ENCODE data around the gene CNOT3. TPM values are rescaled to one million over a fixed set of nuclear protein-coding genes. Genes with fewer than 3 reads are reported as not detected.
"Not testable (repeated sequence)": the region's sequence is repeated elsewhere in the genome, so short reads cannot be mapped to it uniquely, and the experiment has no call there.

The CNOT3 gene
- total RNA-seq, 1 experiment from 2014 or later: 30.3 TPM

DNA sequence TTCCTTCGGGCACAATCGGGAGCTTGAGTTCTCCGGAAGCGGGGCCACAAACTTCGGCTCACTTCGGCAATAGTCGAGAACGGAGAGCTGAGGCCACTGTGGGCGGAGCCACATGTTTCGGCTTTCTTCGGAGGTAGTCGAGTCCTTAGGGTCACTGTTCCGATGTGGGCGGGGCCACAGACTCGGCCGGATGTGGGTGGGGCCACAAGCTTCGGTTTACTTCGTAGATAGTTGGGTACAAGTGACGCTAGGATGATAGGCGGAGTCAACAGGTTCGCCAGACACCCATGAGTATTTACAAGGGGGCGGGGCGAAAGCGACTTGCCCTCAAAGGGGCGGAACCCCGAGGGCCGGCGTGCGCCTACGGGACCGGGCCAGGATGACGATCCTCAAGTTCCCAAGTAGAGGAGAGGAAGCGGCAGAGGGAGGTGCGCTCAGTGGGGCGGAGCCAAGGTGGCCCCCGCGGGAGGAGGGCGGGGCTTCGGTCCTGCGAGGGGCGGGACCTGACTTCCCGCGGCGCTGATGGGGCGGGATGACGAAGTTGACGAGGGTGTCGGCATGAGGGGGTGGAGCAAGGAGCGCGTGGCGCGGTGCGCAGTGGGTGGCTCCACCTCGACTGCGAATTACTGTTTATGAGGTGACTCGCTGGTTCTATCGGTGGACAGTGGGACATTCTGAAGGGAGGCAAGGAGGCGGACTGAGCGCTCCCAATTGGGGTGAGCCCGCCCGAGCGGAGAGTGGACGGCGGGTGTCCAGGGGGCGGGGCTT is 52.4 kb downstream of the CNOT3 start:
- peak; percentile 100 for DNase-seq (ENCODE audit: low read depth)

DNA sequence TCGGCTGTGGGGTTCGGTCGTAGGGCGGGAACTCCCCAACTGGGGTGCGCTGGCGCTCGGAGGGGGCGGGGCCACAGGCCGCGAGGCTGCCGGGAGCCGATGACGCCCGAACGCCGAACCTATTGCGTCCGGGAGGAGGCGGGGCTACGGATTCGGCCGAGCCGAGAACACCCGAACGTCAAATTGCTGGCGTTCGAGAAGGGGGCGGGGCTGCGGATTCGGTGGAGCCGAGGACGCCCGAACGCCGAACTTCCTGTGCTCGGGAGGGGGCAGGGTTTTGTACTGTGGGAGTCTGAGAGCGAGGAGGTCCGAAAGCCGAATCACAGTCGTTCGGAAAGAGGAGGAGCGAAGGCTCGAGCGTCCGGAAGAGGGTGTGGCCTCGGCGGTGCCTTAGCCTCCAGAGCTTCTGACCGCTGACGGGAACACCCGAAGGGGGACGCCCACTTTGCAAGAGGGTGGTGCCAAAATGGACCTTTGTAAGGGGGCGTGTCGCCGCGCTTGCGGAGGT is 53.0 kb downstream of the CNOT3 start:
- peak; percentile 99 for DNase-seq (ENCODE audit: low read depth)

DNA sequence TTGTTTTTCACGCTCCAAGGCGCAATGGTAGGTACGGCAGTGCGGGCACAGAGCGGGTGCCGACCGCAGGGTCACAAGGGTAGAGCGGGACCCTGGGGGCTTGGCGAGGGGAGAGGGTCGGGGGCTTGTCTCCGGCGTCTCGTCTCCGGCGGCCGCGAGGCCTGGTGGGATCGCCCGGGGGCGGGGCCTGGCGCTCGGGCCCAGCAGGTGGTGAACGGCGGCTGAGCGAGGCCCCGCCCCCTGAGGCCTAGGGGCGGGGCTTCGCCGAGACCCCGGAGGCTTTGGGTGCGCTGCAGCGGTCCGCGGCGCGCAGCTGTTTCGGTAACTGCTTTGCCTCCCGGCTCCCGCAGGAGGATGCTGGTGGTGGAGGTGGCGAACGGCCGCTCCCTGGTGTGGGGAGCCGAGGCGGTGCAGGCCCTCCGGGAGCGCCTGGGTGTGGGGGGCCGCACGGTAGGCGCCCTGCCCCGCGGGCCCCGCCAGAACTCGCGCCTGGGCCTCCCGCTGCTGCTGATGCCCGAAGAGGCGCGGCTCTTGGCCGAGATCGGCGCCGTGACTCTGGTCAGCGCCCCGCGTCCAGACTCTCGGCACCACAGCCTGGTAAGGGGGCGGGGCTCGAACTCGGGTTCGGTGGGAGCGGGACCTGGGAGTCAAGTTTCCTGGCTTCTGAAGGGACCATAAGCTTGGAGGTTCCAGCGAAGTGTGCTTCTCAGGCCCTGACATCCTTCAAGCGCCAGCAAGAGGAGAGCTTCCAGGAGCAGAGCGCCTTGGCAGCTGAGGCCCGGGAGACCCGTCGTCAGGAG is 53.6 kb downstream of the CNOT3 start, which contains the start of gene TSEN34:
Gene TSEN34 (plus strand): TSS at position 298 of the 800 bp plus-strand sequence. CDS start 57 bp downstream, at position 355.
- no peak for DNase-seq (ENCODE audit: low read depth)

DNA sequence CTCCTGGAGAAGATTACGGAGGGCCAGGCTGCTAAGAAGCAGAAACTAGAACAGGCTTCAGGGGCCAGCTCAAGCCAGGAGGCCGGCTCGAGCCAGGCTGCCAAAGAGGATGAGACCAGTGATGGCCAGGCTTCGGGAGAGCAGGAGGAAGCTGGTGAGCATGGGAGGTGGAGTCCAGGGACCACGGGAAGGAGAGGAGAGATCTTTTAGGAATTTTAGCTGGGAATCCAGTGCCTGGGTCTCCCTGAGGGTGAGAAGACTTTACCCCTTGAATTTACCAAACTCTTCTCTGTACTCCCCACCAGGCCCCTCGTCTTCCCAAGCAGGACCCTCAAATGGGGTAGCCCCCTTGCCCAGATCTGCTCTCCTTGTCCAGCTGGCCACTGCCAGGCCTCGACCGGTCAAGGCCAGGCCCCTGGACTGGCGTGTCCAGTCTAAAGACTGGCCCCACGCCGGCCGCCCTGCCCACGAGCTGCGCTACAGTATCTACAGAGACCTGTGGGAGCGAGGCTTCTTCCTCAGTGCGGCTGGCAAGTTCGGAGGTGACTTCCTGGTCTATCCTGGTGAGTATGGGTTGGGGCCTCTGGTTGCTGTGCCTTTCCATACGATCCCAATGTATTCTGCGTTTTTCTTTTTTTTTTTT is 54.4 kb downstream of the CNOT3 start:
- DNase-seq (ENCODE audit: low read depth): no peak

DNA sequence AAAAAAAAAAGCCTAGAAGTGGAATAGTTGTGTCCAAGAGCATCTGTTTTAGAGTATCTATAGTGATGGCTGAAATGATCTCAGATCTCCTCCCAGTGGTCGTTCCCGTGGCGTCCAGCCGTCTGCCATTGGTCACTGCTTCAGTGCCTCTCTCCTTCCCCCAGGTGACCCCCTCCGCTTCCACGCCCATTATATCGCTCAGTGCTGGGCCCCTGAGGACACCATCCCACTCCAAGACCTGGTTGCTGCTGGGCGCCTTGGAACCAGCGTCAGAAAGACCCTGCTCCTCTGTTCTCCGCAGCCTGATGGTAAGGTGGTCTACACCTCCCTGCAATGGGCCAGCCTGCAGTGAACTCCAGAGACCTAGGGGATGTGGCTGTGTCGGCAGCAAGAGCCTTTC is 55.4 kb downstream of the CNOT3 start:
- DNase-seq (ENCODE audit: low read depth): no peak

DNA sequence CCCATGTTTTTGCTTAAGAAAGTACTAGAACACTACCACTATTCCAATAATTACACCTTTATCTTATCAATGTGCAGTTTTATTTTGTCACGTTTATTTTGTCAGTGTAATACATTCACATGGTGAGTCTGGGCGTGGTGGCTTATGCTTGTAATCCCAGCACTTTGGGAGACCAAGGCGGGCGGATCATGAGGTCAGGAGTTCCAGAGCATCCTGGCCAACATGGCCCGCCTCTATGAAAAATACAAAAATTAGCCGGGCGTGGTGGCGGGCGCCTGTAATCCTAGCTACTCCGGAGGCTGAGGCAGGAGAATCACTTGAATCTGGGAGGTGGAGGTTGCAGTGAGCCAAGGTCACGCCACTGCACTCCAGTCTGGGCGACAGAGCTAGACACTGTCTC is 56.9 kb downstream of the CNOT3 start:
- DNase-seq (ENCODE audit: low read depth): not testable (repeated sequence)

DNA sequence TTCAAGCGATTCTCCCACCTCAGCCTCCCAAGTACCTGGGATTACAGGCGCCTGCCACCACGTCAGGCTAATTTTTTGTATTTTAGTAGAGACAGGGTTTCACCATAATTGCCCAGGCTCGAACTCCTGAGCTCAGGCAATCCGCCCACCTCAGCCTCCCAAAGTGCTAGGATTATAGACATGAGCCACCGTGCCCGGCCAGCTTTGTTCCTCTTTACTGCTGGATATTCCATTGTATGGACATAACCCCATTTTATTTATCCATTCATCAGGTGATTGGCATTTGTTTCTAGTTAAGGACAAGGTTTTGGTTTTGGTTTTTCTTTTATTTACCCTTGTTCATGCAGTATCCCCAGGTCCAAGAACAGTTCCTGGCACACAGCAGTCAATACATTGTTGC is 59.0 kb downstream of the CNOT3 start:
- no peak for DNase-seq (ENCODE audit: low read depth)

DNA sequence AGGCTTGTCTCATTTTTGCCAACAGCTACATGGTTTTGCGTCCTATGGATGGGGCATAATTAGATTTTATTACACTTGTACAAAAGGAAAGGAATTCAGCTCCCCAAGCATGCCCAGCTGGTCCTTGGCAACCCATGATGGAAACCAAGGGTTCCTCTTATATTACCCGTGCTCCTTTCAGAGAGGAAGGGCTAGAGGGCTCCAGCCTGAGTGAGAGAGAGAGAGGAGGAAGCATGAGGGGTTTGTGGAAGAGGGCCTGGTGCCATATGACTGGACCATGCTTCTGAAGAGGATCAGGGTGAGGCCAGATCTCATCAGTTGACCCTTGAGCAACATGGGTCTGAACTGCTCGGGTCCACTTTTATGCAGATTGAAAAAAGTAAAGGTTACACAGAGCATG is 59.6 kb downstream of the CNOT3 start:
- no peak for DNase-seq (ENCODE audit: low read depth)

DNA sequence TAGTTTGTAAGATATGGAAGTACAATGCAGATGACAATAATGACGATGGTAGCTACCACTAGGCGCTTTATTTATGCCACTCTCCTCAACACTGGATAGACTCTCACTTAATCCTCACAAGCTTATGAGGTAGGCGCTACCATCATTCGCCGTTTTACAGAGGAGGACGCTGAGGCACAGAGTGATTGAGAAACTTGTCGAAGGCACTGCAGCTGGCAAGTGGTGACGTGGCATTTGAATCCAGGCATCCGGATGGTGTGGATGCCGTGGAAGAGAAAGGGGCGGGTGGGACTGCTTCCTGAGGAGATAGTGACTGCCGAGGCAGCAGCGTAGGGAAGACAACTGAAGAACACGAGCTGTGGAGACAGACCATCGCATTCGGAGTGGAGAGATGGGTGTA is 61.8 kb downstream of the CNOT3 start:
- no peak for DNase-seq (ENCODE audit: low read depth)

DNA sequence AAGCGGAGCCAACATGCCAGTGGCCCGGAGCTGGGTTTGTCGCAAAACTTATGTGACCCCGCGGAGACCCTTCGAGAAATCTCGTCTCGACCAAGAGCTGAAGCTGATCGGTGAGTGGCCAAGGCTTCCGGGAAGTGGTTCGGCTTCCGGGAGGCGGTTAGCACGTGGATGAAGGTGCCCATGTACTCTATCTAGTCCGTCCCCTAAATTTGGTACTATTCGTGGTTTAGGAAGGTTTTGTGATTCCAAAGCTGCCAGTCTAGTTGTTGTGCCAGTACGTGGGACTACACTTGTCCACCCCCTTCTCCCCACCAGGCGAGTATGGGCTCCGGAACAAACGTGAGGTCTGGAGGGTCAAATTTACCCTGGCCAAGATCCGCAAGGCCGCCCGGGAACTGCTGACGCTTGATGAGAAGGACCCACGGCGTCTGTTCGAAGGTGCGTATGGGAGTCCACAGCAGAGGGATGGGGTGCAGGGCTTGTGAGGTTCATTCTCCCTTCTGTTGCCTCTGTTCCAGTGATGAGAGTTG is 63.7 kb downstream of the CNOT3 start:
- DNase-seq (ENCODE audit: low read depth): no peak

DNA sequence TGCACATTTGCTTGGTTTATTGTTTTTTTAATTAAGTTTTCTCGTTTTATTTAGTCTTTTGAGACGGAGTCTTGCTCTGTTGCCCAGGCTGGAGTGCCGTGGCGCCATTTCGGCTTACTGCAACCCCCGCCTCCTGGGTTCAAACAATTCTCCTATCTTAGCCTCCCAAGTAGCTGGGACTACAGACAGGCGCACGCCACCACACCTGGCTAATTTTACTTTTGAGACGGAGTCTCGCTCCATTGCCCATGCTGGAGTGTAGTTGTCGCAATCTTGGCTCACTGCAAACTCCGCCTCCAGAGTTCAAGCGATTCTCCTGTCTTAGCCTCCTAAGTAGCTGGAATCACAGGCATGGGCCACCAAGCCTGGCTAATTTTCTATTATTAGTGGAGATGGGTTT is 64.4 kb downstream of the CNOT3 start:
- DNase-seq (ENCODE audit: low read depth): no peak

DNA sequence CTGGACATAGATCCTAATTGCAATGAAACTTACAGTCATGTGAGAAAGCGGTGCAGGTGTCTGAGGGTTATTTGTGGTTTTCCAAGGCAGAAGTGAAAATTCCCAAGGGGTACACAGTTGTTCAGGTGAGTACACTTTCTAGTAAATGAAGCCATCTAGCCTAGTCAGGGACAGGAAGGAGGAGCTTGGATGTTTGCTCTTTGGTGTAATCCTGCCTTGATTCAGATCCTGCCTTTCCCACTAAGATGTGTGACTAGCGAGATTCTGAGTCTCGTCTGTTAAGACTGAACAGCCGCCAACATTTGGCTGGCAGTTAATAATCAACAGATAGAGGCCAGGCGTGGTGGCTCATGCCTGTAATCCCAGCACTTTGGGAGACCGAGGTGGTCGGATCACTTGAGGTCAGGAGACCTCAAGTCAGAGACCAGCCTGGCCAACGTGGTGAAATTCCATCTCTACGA is 65.6 kb downstream of the CNOT3 start:
- DNase-seq (ENCODE audit: low read depth): no peak

DNA sequence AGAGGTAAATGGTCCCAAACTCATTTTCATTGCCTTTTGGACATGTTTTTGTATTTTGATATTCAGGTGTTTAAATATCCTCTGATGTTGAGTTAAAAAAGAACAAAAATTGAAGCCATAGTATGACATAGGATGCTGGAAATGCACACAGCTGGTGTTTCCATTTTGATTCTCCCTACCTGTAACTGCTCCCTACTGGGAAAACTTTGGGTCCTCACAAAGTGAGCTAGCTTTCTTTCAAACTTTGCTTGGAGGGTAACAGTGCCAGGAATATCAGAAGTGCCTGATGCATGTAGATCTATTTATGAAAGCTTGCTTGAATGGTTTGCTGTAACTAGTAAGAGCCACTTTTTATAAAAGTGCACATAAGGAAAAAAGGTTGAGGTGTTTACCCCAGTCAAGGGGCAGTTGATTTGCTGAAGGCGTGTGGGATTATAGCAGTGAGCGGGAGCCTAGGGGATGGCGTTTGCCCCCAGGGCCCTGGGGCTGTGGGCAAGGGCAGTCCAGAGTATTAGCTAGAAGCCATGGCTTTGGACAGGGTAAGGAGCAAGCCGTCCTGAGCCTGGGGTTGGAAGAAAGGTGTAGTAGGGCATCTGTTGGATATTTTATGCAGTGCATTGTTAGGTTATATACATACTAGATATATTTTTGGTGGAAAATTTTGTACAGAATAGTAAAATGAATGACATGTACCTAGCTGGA is 67.4 kb downstream of the CNOT3 start:
- no peak for DNase-seq (ENCODE audit: low read depth)

Other genes starting within 250 kb of the CNOT3 start
- not detected in 2 replicates for gene CACNG7, start 228.5 kb upstream of the CNOT3 start, total RNA-seq (2014; rRNA removed; shearing (Covaris generic))
- 0.45 and 1.4 TPM in 2 replicates for gene CACNG8, start 174.8 kb upstream of the CNOT3 start, total RNA-seq (2014; rRNA removed; shearing (Covaris generic))
- gene CACNG6, start 146.1 kb upstream of the CNOT3 start, total RNA-seq (2014; rRNA removed; shearing (Covaris generic)): 0.23 TPM in 1 of 2 replicates, not detected in the other
- gene VSTM1, start 73.9 kb upstream of the CNOT3 start, total RNA-seq (2014; rRNA removed; shearing (Covaris generic)): 0.74 and 0.84 TPM in 2 replicates
- gene TARM1, start 56.4 kb upstream of the CNOT3 start, total RNA-seq (2014; rRNA removed; shearing (Covaris generic)): not detected in 2 replicates
- gene OSCAR, start 37.0 kb upstream of the CNOT3 start, total RNA-seq (2014; rRNA removed; shearing (Covaris generic)): 0.19 and 1.2 TPM in 2 replicates
- gene NDUFA3, start 34.9 kb upstream of the CNOT3 start, total RNA-seq (2014; rRNA removed; shearing (Covaris generic)): 40.8 and 67.5 TPM in 2 replicates
- 17.6 and 19.7 TPM in 2 replicates for gene TFPT, start 22.1 kb upstream of the CNOT3 start, total RNA-seq (2014; rRNA removed; shearing (Covaris generic))
- gene PRPF31, start 22.0 kb upstream of the CNOT3 start, total RNA-seq (2014; rRNA removed; shearing (Covaris generic)): 102 and 104 TPM in 2 replicates
- 9.0 and 9.4 TPM in 2 replicates for gene LENG1, start 22.0 kb downstream of the CNOT3 start, total RNA-seq (2014; rRNA removed; shearing (Covaris generic))
- 1.2 TPM in 1 of 2 replicates, not detected in the other for gene TMC4, start 35.4 kb downstream of the CNOT3 start, total RNA-seq (2014; rRNA removed; shearing (Covaris generic))
- gene MBOAT7, start 51.8 kb downstream of the CNOT3 start, total RNA-seq (2014; rRNA removed; shearing (Covaris generic)): 82.4 and 104 TPM in 2 replicates
- gene TSEN34, start 53.5 kb downstream of the CNOT3 start, total RNA-seq (2014; rRNA removed; shearing (Covaris generic)): 67.2 and 72.8 TPM in 2 replicates
- gene RPS9, start 63.1 kb downstream of the CNOT3 start, total RNA-seq (2014; rRNA removed; shearing (Covaris generic)): 2,721 and 3,393 TPM in 2 replicates
- not detected in 2 replicates for gene LILRB3, start 85.2 kb downstream of the CNOT3 start, total RNA-seq (2014; rRNA removed; shearing (Covaris generic))
- not detected in 2 replicates for gene LILRA6, start 105.0 kb downstream of the CNOT3 start, total RNA-seq (2014; rRNA removed; shearing (Covaris generic))
- gene LILRB5, start 119.5 kb downstream of the CNOT3 start, total RNA-seq (2014; rRNA removed; shearing (Covaris generic)): not detected in 2 replicates
- gene LILRB2, start 143.3 kb downstream of the CNOT3 start, total RNA-seq (2014; rRNA removed; shearing (Covaris generic)): not detected in 2 replicates
- not detected in 2 replicates for gene LILRA5, start 175.4 kb downstream of the CNOT3 start, total RNA-seq (2014; rRNA removed; shearing (Covaris generic))
- not detected in 2 replicates for gene LILRA4, start 201.4 kb downstream of the CNOT3 start, total RNA-seq (2014; rRNA removed; shearing (Covaris generic))
- not detected in 2 replicates for gene LAIR1, start 227.2 kb downstream of the CNOT3 start, total RNA-seq (2014; rRNA removed; shearing (Covaris generic))

All from HT1080 (cell line).